KMS-11 (cell line): ENCODE measurements around the gene KCNK17.

Experiments used
- H2AFZ ChIP-seq: fragments of 200-600 bp; sonication (generic); 2 replicates; pipeline ENCODE4 v1.6.1; 2016; ENCODE audit warnings: antibody characterized with exemption, mixed run types, low read depth
- H3K27ac ChIP-seq: fragments of 200-600 bp; sonication (generic); 2 replicates; pipeline ENCODE4 v1.6.1; 2016; ENCODE audit warnings: mild to moderate bottlenecking, mixed run types
- H3K27me3 ChIP-seq: fragments of 200-600 bp; sonication (generic); 2 replicates; pipeline ENCODE4 v1.6.1; 2017; ENCODE audit warnings: mild to moderate bottlenecking, low read depth, mixed run types, moderate library complexity; ENCODE audit not compliant: insufficient read depth
- H3K36me3 ChIP-seq: fragments of 200-600 bp; sonication (generic); 2 replicates; pipeline ENCODE4 v1.6.1; 2017; ENCODE audit warnings: mild to moderate bottlenecking, mixed run types; ENCODE audit not compliant: insufficient read depth
- H3K4me1 ChIP-seq: fragments of 200-600 bp; sonication (generic); 2 replicates; pipeline ENCODE4 v1.6.1; 2016; ENCODE audit warnings: mild to moderate bottlenecking, low read depth, mixed run types; ENCODE audit not compliant: poor library complexity, severe bottlenecking
- H3K4me2 ChIP-seq: fragments of 200-600 bp; sonication (generic); 2 replicates; pipeline ENCODE4 v1.7.0; 2016; ENCODE audit warnings: mild to moderate bottlenecking, mixed run types
- H3K4me3 ChIP-seq: fragments of 200-600 bp; sonication (generic); IDR thresholded peaks from 2 replicates; pipeline ENCODE4 v1.6.1; 2017; ENCODE audit warnings: low read depth, low read length, mixed read lengths; ENCODE audit not compliant: insufficient read depth
- H3K79me2 ChIP-seq: fragments of 200-600 bp; sonication (generic); 2 replicates; pipeline ENCODE4 v1.6.1; 2016; ENCODE audit warnings: low read depth, mixed run types; ENCODE audit not compliant: insufficient read depth
- H3K9ac ChIP-seq: fragments of 200-600 bp; sonication (generic); 2 replicates; pipeline ENCODE4 v1.6.1; 2016; ENCODE audit warnings: mild to moderate bottlenecking, mixed run types
- H4K20me1 ChIP-seq: fragments of 200-600 bp; sonication (generic); 2 replicates; pipeline ENCODE4 v1.6.1; 2016; ENCODE audit warnings: mild to moderate bottlenecking, mixed run types; ENCODE audit not compliant: insufficient read depth
- TF ChIP-seq, protein P1 (sequence below): fragments of 200-600 bp; sonication (generic); conservative IDR thresholded peaks from 2 replicates; pipeline ENCODE4 v1.6.1; 2017; ENCODE audit warnings: low read depth, mild to moderate bottlenecking, antibody characterized with exemption, low read length, moderate library complexity, mixed read lengths

KCNK17 gene

DNA sequence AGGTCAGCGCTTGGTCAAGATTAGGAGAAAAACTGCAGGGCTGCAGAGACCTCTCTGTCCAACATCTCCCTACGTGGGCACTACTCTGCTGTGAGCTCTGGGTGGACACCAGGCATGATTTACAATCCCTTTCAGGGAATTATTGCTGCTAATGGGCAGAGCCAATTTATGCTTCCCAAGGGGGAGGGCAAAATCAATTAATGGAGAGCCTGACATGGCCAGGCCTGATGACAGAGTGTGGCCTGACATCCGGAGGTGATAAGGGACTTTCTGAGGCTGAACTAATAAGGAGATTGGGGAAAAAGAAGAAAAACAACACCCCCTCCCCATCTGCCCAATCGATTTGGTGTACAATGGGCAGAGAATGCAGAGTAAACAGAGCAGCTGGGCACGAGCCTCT, 13.3 kb upstream of the KCNK17 start:
- TF ChIP-seq, protein P1, sequence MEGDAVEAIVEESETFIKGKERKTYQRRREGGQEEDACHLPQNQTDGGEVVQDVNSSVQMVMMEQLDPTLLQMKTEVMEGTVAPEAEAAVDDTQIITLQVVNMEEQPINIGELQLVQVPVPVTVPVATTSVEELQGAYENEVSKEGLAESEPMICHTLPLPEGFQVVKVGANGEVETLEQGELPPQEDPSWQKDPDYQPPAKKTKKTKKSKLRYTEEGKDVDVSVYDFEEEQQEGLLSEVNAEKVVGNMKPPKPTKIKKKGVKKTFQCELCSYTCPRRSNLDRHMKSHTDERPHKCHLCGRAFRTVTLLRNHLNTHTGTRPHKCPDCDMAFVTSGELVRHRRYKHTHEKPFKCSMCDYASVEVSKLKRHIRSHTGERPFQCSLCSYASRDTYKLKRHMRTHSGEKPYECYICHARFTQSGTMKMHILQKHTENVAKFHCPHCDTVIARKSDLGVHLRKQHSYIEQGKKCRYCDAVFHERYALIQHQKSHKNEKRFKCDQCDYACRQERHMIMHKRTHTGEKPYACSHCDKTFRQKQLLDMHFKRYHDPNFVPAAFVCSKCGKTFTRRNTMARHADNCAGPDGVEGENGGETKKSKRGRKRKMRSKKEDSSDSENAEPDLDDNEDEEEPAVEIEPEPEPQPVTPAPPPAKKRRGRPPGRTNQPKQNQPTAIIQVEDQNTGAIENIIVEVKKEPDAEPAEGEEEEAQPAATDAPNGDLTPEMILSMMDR, result no peak
- Histone ChIP-seq H3K9ac (no peak overlapping the region), H3K27ac (no peak overlapping the region), H3K36me3 (no peaks in the 10 kb centered on the region), H4K20me1 (no peaks in the 10 kb centered on the region), H3K4me2 (no peak overlapping the region), H3K4me3 (no peak overlapping the region), H2AFZ (no peak overlapping the region), H3K79me2 (no peaks in the 10 kb centered on the region), H3K27me3 (no peaks in the 10 kb centered on the region), H3K4me1 (no peaks in the 10 kb centered on the region)

DNA sequence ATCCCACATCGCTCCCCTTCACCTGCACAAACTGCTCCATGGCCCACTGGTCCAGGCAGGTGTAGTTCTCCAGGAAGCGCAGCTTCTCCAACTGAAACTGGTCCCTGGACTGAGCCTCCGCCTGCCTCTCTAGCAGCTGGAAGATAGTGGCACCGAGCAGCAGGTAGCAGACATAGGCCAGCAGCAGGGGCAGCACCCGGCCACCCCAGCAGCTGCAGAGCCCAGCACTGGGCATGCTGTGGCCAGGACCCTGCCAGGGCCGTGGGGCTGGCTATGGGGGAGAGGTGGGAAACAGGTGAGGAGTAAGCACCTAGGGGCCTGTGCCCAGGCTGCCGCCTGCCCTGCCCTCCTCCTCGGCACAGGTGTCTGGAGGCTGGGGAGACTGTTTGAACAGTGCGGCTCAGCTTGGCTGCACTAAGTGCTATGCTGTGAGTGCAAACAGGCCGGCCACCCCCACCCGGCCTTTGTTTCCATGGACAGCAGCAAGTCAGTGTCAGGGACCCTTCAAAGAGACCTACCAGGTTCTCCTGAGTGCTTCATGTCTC, 8.2 kb upstream of the KCNK17 start, which contains the start of gene KCNK16:
KCNK16 (minus strand) TSS at position 397 of the 545 bp plus-strand sequence; CDS start at position 235, 162 bp downstream.
- TF ChIP-seq, protein P1, result no peak
- H3K79me2 ChIP-seq, result no peaks in the 10 kb centered on the region
- H4K20me1 ChIP-seq, result no peaks in the 10 kb centered on the region
- H3K4me1 ChIP-seq, result no peaks in the 10 kb centered on the region
- no peak within 1 kb of the TSS for H3K4me3 ChIP-seq
- H3K9ac ChIP-seq, result no peak within 1 kb of the TSS
- no peaks in the 10 kb centered on the region for H3K27me3 ChIP-seq
- no peak within 1 kb of the TSS for H3K27ac ChIP-seq
- no peak within 1 kb of the TSS for H2AFZ ChIP-seq
- H3K4me2 ChIP-seq, result no peak within 1 kb of the TSS
- no peaks in the 10 kb centered on the region for H3K36me3 ChIP-seq

DNA sequence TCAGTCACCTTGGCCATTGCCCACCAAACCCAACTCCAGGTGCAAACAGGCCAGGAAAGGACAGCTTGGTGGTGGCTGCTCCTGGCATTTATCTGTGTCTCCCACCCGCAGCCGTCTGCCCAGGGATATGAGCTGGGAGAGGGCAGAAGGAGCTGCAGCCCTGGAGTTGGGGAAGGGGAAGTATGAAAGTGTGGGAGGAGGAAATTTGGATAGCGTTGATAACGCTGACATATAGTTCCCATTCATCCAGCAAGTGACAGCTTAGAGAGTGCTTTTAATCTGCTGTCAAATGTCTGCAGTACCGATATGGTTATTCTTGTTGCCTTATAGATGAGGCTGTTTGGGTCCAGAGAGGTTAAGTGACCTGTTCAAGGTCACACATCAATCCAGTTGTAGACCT, 7.5 kb upstream of the KCNK17 start:
- Histone ChIP-seq H3K79me2 (no peaks in the 10 kb centered on the region), H2AFZ (no peak overlapping the region), H3K27me3 (no peaks in the 10 kb centered on the region), H3K27ac (no peak overlapping the region), H4K20me1 (no peaks in the 10 kb centered on the region), H3K9ac (no peak overlapping the region), H3K4me2 (no peak overlapping the region), H3K4me3 (no peak overlapping the region), H3K36me3 (no peaks in the 10 kb centered on the region), H3K4me1 (no peaks in the 10 kb centered on the region)
- TF ChIP-seq, protein P1, result no peak

DNA sequence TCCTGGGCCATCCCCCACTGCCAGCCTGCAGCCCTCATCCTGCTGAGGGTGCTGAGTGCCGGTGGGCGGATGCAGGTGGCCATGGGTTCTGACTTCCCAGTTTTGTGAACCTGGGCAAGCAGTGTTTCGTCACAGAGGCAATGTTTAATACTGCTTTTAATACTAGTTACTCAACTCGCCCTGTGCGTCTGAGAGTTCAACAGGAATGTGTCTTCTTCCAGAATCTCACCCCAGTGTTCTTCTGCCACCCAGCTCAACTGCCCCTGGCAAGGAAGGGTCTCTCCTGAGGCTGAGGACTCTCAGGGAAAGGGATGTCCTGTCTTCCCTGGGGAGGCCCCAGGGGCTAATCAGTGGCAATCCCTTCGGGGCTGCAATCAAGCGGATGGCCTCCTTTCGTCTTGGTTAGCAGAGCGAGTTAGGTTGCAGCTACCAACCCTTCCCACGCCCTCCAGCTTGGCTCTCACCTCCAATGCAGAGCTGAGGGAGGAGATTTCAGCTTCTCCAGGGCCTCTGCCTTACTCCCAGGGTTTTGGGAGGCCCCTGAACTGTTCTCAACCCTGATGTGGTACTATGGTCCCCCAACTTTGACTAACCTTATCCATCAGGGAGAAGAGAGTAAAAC, 6.3 kb upstream of the KCNK17 start:
- Histone ChIP-seq H2AFZ (no peak overlapping the region), H3K79me2 (no peaks in the 10 kb centered on the region), H3K27me3 (no peaks in the 10 kb centered on the region), H3K4me1 (no peaks in the 10 kb centered on the region), H3K27ac (no peak overlapping the region), H3K9ac (no peak overlapping the region), H3K36me3 (no peaks in the 10 kb centered on the region), H3K4me3 (no peak overlapping the region), H3K4me2 (no peak overlapping the region), H4K20me1 (no peaks in the 10 kb centered on the region)
- TF ChIP-seq, protein P1, result no peak
